Activated gamma-delta T cell treated with Interleukin-2 at 50 U/mL for 16 hours (primary cell): ENCODE measurements around the gene JMJD6.
"Not testable (repeated sequence)": the region's sequence is repeated elsewhere in the genome, so short reads cannot be mapped to it uniquely, and the experiment has no call there.

Experiments
- DNase-seq: peaks from one replicate; pipeline ENCODE4 v3.0.0-alpha.2; 2020

JMJD6 gene

GRCh38 chr17:76726231-76726775 lies at the start of gene JMJD6:
JMJD6 (minus strand) TSS chr17:76726606; CDS start chr17:76726475, 131 bp downstream.
- peak; percentile 92 for DNase-seq

- DNase-seq, result no peak
Measured at GRCh38 chr17:76775021-76775600, 48.7 kb upstream of the JMJD6 start.

- peak; percentile 36 for DNase-seq
Measured at GRCh38 chr17:76772842-76773525, 46.6 kb upstream of the JMJD6 start.

GRCh38 chr17:76758570-76758969 lies 32.2 kb upstream of the JMJD6 start:
- DNase-seq, result no peak

GRCh38 chr17:76757256-76757655 lies 30.9 kb upstream of the JMJD6 start:
- DNase-seq, result no peak

GRCh38 chr17:76755285-76755684 lies 28.9 kb upstream of the JMJD6 start:
- DNase-seq, result no peak

GRCh38 chr17:76753061-76753961 lies 26.9 kb upstream of the JMJD6 start:
- no peak for DNase-seq

- DNase-seq, result no peak
Measured at GRCh38 chr17:76752006-76752405, 25.6 kb upstream of the JMJD6 start.

GRCh38 chr17:76751416-76751993 lies 25.1 kb upstream of the JMJD6 start:
- DNase-seq, result no peak

- DNase-seq, result no peak
Measured at GRCh38 chr17:76748657-76749056, 22.3 kb upstream of the JMJD6 start.

GRCh38 chr17:76747716-76748363 lies 21.4 kb upstream of the JMJD6 start:
- no peak for DNase-seq

- not testable (repeated sequence) for DNase-seq
Measured at GRCh38 chr17:76745785-76746184, 19.4 kb upstream of the JMJD6 start.

GRCh38 chr17:76744747-76745146 lies 18.3 kb upstream of the JMJD6 start:
- DNase-seq, result no peak

- no peak for DNase-seq
Measured at GRCh38 chr17:76742958-76743357, 16.6 kb upstream of the JMJD6 start.

- no peak for DNase-seq
Measured at GRCh38 chr17:76740329-76741118, 14.1 kb upstream of the JMJD6 start.

- not testable (repeated sequence) for DNase-seq
Measured at GRCh38 chr17:76739568-76740115, 13.2 kb upstream of the JMJD6 start.

GRCh38 chr17:76738468-76738850 lies 12.1 kb upstream of the JMJD6 start:
- no peak for DNase-seq

- peak; percentile 88 for DNase-seq
Measured at GRCh38 chr17:76737676-76738467, 11.5 kb upstream of the JMJD6 start, which contains the start of gene MFSD11. MFSD11 (plus strand) TSS chr17:76738119; CDS start chr17:76738353, 234 bp downstream.

- DNase-seq, result peak; percentile 97
Measured at GRCh38 chr17:76737082-76737675, 10.8 kb upstream of the JMJD6 start, which contains the start of gene SRSF2. SRSF2 (minus strand) TSS chr17:76737331; CDS start chr17:76737160, 171 bp downstream.
